NCI-H1436 treated with DMSO at 0.1 percent for 48 hours (cell line): ENCODE data around the gene TMEM179.
"Not testable (repeated sequence)": the region's sequence is repeated elsewhere in the genome, so short reads cannot be mapped to it uniquely, and the experiment has no call there.

ENCODE experiments used
- DNase-seq: peaks from one replicate; lab custom pipeline; 2025; lab: John Stamatoyannopoulos, UW

The TMEM179 gene

GRCh38 chr14:104585966-104586697 lies 18.4 kb downstream of the TMEM179 start:
- DNase-seq: no peak

- DNase-seq: no peak
Measured at GRCh38 chr14:104584557-104584956, 20.0 kb downstream of the TMEM179 start.

GRCh38 chr14:104583424-104584306 lies 20.9 kb downstream of the TMEM179 start:
- no peak for DNase-seq

- no peak for DNase-seq
Measured at GRCh38 chr14:104582662-104583061, 21.9 kb downstream of the TMEM179 start.

- DNase-seq: no peak
Measured at GRCh38 chr14:104582005-104582404, 22.6 kb downstream of the TMEM179 start.

GRCh38 chr14:104581521-104581920 lies 23.1 kb downstream of the TMEM179 start:
- no peak for DNase-seq

- DNase-seq: no peak
Measured at GRCh38 chr14:104580961-104581360, 23.6 kb downstream of the TMEM179 start.

GRCh38 chr14:104579939-104580338 lies 24.6 kb downstream of the TMEM179 start:
- DNase-seq: not testable (repeated sequence)

- DNase-seq: no peak
Measured at GRCh38 chr14:104579507-104579906, 25.1 kb downstream of the TMEM179 start, which contains the start of gene C14orf180. TSS of gene C14orf180 (plus strand) at chr14:104579764. CDS start at chr14:104586431, 6,667 bp downstream.

GRCh38 chr14:104578321-104578720 lies 26.3 kb downstream of the TMEM179 start:
- DNase-seq: no peak

- no peak for DNase-seq
Measured at GRCh38 chr14:104577847-104578301, 26.7 kb downstream of the TMEM179 start.

- no peak for DNase-seq
Measured at GRCh38 chr14:104577426-104577825, 27.1 kb downstream of the TMEM179 start.

- no peak for DNase-seq
Measured at GRCh38 chr14:104576970-104577332, 27.6 kb downstream of the TMEM179 start.

GRCh38 chr14:104576232-104576969 lies 28.2 kb downstream of the TMEM179 start:
- no peak for DNase-seq

GRCh38 chr14:104574978-104575583 lies 29.5 kb downstream of the TMEM179 start:
- no peak for DNase-seq

- no peak for DNase-seq
Measured at GRCh38 chr14:104574536-104574935, 30.0 kb downstream of the TMEM179 start.

GRCh38 chr14:104573930-104574329 lies 30.6 kb downstream of the TMEM179 start:
- no peak for DNase-seq

- no peak for DNase-seq
Measured at GRCh38 chr14:104572668-104573067, 31.9 kb downstream of the TMEM179 start.

GRCh38 chr14:104572024-104572626 lies 32.4 kb downstream of the TMEM179 start:
- no peak for DNase-seq

- no peak for DNase-seq
Measured at GRCh38 chr14:104571246-104571645, 33.3 kb downstream of the TMEM179 start.

- DNase-seq: no peak
Measured at GRCh38 chr14:104569435-104569834, 35.1 kb downstream of the TMEM179 start.
